Astrocyte of the cerebellum (primary cell): ENCODE measurements around the gene DNAJC1.
"Not testable (repeated sequence)": the region's sequence is repeated elsewhere in the genome, so short reads cannot be mapped to it uniquely, and the experiment has no call there.

Experiments
- DNase-seq: peaks from one replicate; pipeline ENCODE4 v3.0.0-alpha.2; 2011; ENCODE audit warnings: low read depth
- H3K4me3 ChIP-seq: 2 replicates; pipeline ENCODE4 v1.5.1; 2011; ENCODE audit warnings: mild to moderate bottlenecking, low read depth, low read length, moderate library complexity
- CTCF ChIP-seq: IDR thresholded peaks from 2 replicates; pipeline ENCODE4 v1.5.1; 2012; ENCODE audit warnings: low read length, low read depth, moderate library complexity, mild to moderate bottlenecking; ENCODE audit errors: missing control alignments
- in situ Hi-C: cut with HindIII; loops from 2 replicates; pipeline ENCODE4 v1.10.0; 2017; ENCODE audit warnings: low sequenced_read_pairs

DNAJC1 gene

GRCh38 chr10:21827308-21827707, 176.2 kb downstream of the DNAJC1 start:
- no peak for DNase-seq
- no peak for TF ChIP-seq CTCF
- in situ Hi-C loops = no loop called here
- H3K4me3 ChIP-seq = no peak overlapping the region

GRCh38 chr10:21826725-21827124, 176.8 kb downstream of the DNAJC1 start:
- TF ChIP-seq CTCF = no peak
- no peak overlapping the region for H3K4me3 ChIP-seq
- DNase-seq = no peak
- in situ Hi-C loops = no loop called here

- H3K4me3 ChIP-seq = no peak overlapping the region
- TF ChIP-seq CTCF = no peak
- no peak for DNase-seq
- in situ Hi-C loops = no loop called here
Observed at GRCh38 chr10:21825345-21825744, 178.2 kb downstream of the DNAJC1 start.

- no peak for DNase-seq
- in situ Hi-C loops = no loop called here
- TF ChIP-seq CTCF = no peak
- no peak overlapping the region for H3K4me3 ChIP-seq
Observed at GRCh38 chr10:21824409-21824808, 179.1 kb downstream of the DNAJC1 start.

- no peak for DNase-seq
- TF ChIP-seq CTCF = no peak
- H3K4me3 ChIP-seq = no peak overlapping the region
- in situ Hi-C loops = no loop called here
Observed at GRCh38 chr10:21823617-21824016, 179.9 kb downstream of the DNAJC1 start.

- DNase-seq, H3K4me3 ChIP-seq, in situ Hi-C loops: not testable (repeated sequence)
Observed at GRCh38 chr10:21822273-21822672, 181.3 kb downstream of the DNAJC1 start.

- in situ Hi-C loops = no loop called here
- TF ChIP-seq CTCF = no peak
- no peak overlapping the region for H3K4me3 ChIP-seq
- no peak for DNase-seq
Observed at GRCh38 chr10:21820952-21821351, 182.6 kb downstream of the DNAJC1 start.

- in situ Hi-C loops, H3K4me3 ChIP-seq, DNase-seq: not testable (repeated sequence)
Observed at GRCh38 chr10:21818416-21818815, 185.1 kb downstream of the DNAJC1 start.
